HepG2 (cell line): Measurements from ENCODE around the gene RSPH9. TPM values are rescaled to one million over a fixed set of nuclear protein-coding genes. Genes with fewer than 3 reads are reported as not detected.

ENCODE experiments used
- ATAC-seq: fragments of 200-7000 bp; cut with Tn5 transposase; 3 replicates; pipeline ENCODE4 v1.9.1; 2020; ENCODE audit warnings: mild to moderate bottlenecking, moderate library complexity
- BruUV-seq: library from RNA; stranded (reverse); fragments of 400-500 nt; replicated peaks from 2 replicates; lab custom pipeline; 2021; lab: Mats Ljungman, UMichigan
- CTCF ChIA-PET: fragments of 300-600 bp; formaldehyde crosslinking; extraction: SDS; loops from one replicate; lab custom pipeline; 2021; ENCODE audit warnings: low total read pairs, inconsistent platforms, low intra/inter-chr PET ratio; lab: Yijun Ruan, JAX
- POLR2A ChIA-PET: fragments of 350-600 bp; sonication (Branson Sonifier 250); formaldehyde crosslinking; loops from one replicate; lab custom pipeline; 2020; ENCODE audit warnings: antibody characterized with exemption, inconsistent platforms; lab: Yijun Ruan, JAX
- DNase-seq: peaks from one replicate; pipeline ENCODE4 v3.0.0-alpha.2; 2015; ENCODE audit warnings: low spot score
- FAIRE-seq: peaks from 3 replicates; lab custom pipeline; 2011; peaks lifted over from hg19 to GRCh38; lab: Jason Lieb, UNC
- H2AFZ ChIP-seq: one replicate; pipeline ENCODE4 v1.6.1; 2011; ENCODE audit warnings: low read length, inconsistent platforms
- H3K27ac ChIP-seq: fragments of 300-600 bp; 3 replicates; pipeline ENCODE4 v1.8.0; 2011; ENCODE audit warnings: mixed run types, mild to moderate bottlenecking, mixed read lengths, low read length, inconsistent platforms; ENCODE audit not compliant: insufficient read depth; ENCODE audit errors: extremely low read length
- H3K27me3 ChIP-seq, 2 experiments: fragments of 200-600 bp in 1 of 2; 2 replicates in 1 of 2; 3 replicates in 1 of 2; pipeline versions ENCODE4 v1.6.0 to v1.8.0; 2011; ENCODE audit warnings: low read length in 2 of 2, mild to moderate bottlenecking in 2 of 2, moderate library complexity in 2 of 2, inconsistent platforms in 1 of 2; ENCODE audit not compliant: insufficient read depth in 2 of 2, control insufficient read depth in 1 of 2
- H3K36me3 ChIP-seq, 2 experiments: fragments of 200-600 bp in 1 of 2; replicated peaks in 1 of 2; 2 replicates in 1 of 2; 3 replicates in 1 of 2; pipeline versions ENCODE4 v1.5.1 to v1.8.0; 2011; ENCODE audit warnings: low read length in 2 of 2, inconsistent platforms in 1 of 2; ENCODE audit not compliant: insufficient read depth in 2 of 2, control insufficient read depth in 1 of 2
- H3K4me1 ChIP-seq: 2 replicates; pipeline ENCODE4 v1.5.1; 2012; ENCODE audit warnings: low read length, inconsistent platforms; ENCODE audit not compliant: insufficient read depth
- H3K4me2 ChIP-seq: 2 replicates; pipeline ENCODE4 v1.6.0; 2011; ENCODE audit warnings: low read depth, low read length, inconsistent platforms
- H3K4me3 ChIP-seq, 3 experiments: fragments of 200-600 bp in 1 of 3; sonication (generic), shearing (Covaris generic) in 1 of 3; replicated peaks in 1 of 3; 2 replicates each; pipeline ENCODE4 v1.5.1; 2011 to 2016; ENCODE audit warnings: low read length in 3 of 3, inconsistent platforms in 2 of 3, low read depth in 2 of 3, mild to moderate bottlenecking in 2 of 3, control low read depth in 1 of 3, mixed read lengths in 1 of 3; ENCODE audit not compliant: insufficient read depth in 1 of 3
- H3K79me2 ChIP-seq: one replicate; pipeline ENCODE4 v1.6.1; 2011; ENCODE audit warnings: low read length, inconsistent platforms; ENCODE audit not compliant: insufficient read depth
- H3K9ac ChIP-seq: 2 replicates; pipeline ENCODE4 v1.6.0; 2011; ENCODE audit warnings: mild to moderate bottlenecking, low read depth, low read length, inconsistent platforms; ENCODE audit not compliant: insufficient read depth
- H3K9me3 ChIP-seq: 2 replicates; pipeline ENCODE4 v1.5.1; 2012; ENCODE audit warnings: mild to moderate bottlenecking, low read length
- H4K20me1 ChIP-seq: 2 replicates; pipeline ENCODE4 v1.6.0; 2011; ENCODE audit warnings: inconsistent platforms, mild to moderate bottlenecking, low read length, moderate library complexity; ENCODE audit not compliant: insufficient read depth
- ASH2L ChIP-seq: fragments of 300-600, 200-600 bp; sonication (generic); IDR thresholded peaks from 2 replicates; pipeline ENCODE4 v1.7.0; 2017; ENCODE audit warnings: low read depth, mild to moderate bottlenecking, moderate library complexity, mixed read lengths, low read length; ENCODE audit not compliant: insufficient read length
- JDP2 ChIP-seq: sonication (generic); formaldehyde crosslinking; IDR thresholded peaks from 2 replicates; pipeline ENCODE4 v1.8.1; 2022; ENCODE audit warnings: missing genetic modification reagents, borderline replicate concordance
- NR0B2 ChIP-seq: sonication (generic); formaldehyde crosslinking; IDR thresholded peaks from 2 replicates; pipeline ENCODE4 v1.4.0; 2020; ENCODE audit warnings: mild to moderate bottlenecking, missing genetic modification reagents
- PHF21A ChIP-seq: sonication (generic); formaldehyde crosslinking; IDR thresholded peaks from 2 replicates; pipeline ENCODE4 v1.5.0; 2020; ENCODE audit warnings: mild to moderate bottlenecking, missing genetic modification reagents
- PREB ChIP-seq: sonication (generic); formaldehyde crosslinking; IDR thresholded peaks from 2 replicates; pipeline ENCODE4 v1.4.0; 2020; ENCODE audit warnings: missing genetic modification reagents
- SIX4 ChIP-seq: sonication (generic); formaldehyde crosslinking; IDR thresholded peaks from 2 replicates; pipeline ENCODE4 v1.4.0; 2020; ENCODE audit warnings: missing genetic modification reagents
- TMF1 ChIP-seq: sonication (generic); formaldehyde crosslinking; IDR thresholded peaks from 2 replicates; pipeline ENCODE4 v1.8.1; 2022; ENCODE audit warnings: low read depth, missing genetic modification reagents
- U2AF1 ChIP-seq: fragments of 200-400 bp; formaldehyde crosslinking; optimal IDR thresholded peaks from 2 replicates; pipeline ENCODE3; 2017; ENCODE audit warnings: mild to moderate bottlenecking, low read depth, low read length
- ZC3H4 ChIP-seq: sonication (generic); formaldehyde crosslinking; IDR thresholded peaks from 2 replicates; pipeline ENCODE4 v1.4.0; 2020; ENCODE audit warnings: missing genetic modification reagents, borderline replicate concordance
- ZMAT5 ChIP-seq: sonication (generic); formaldehyde crosslinking; IDR thresholded peaks from 2 replicates; pipeline ENCODE4 v1.5.0; 2020; ENCODE audit warnings: mild to moderate bottlenecking, low read depth, missing genetic modification reagents, borderline replicate concordance
- WGBS: methylation state at CpG from one replicate; pipeline ENCODE4 v1.1.6; 2017; ENCODE audit warnings: low lambda C conversion rate; 5-methylcytosine and 5-hydroxymethylcytosine counted together
- in situ Hi-C: cut with HindIII; loops from 2 replicates; pipeline ENCODE4 v1.10.0; 2017; ENCODE audit warnings: low pct_unique_long_range_greater_than_20kb; ENCODE audit not compliant: extremely low pct_ligation_motif_present
- intact Hi-C: fragments of 100-400 bp; cut with micrococcal nuclease; formaldehyde crosslinking; loops from one replicate; pipeline ENCODE4 v1.10.0; 2022; ENCODE audit not compliant: unreplicated experiment
- polyA plus RNA-seq, 8 experiments: library from polyadenylated mRNA; depleted of rRNA in 3 of 8; stranded (reverse) in 7 of 8; unstranded in 1 of 8; fragments of >200 nt; fragmentation: Illumina TruSeq in 4 of 8; extraction: Trizol in 4 of 8; gene quantifications; 2 replicates each; pipeline versions ENCODE4 v1.2.1 to v1.2.3, GENCODE V29; 2011 to 2016; ENCODE audit warnings: low read depth in 4 of 8, missing spikeins in 1 of 8, mixed read lengths in 1 of 8; ENCODE audit not compliant: insufficient read depth in 1 of 8
- total RNA-seq, 5 experiments: library from RNA; depleted of rRNA; stranded (reverse); fragments of >200 nt; fragmentation: Illumina TruSeq; extraction: Trizol; gene quantifications; 2 replicates each; pipeline ENCODE4 v1.2.3, GENCODE V29; 2016; ENCODE audit warnings: low read depth in 1 of 5
- TF ChIP-seq, protein P1 (sequence below): sonication (generic); formaldehyde crosslinking; IDR thresholded peaks from 2 replicates; pipeline ENCODE4 v1.4.0; 2020; ENCODE audit warnings: missing genetic modification reagents; ENCODE audit errors: not compliant biosample characterization
- TF ChIP-seq, protein P2 (sequence below): sonication (generic); formaldehyde crosslinking; IDR thresholded peaks from 2 replicates; pipeline ENCODE4 v1.4.0; 2020; ENCODE audit warnings: missing genetic modification reagents, mild to moderate bottlenecking, borderline replicate concordance

The RSPH9 gene
- total and polyA plus RNA-seq, 2 of the 13 experiments (the other 11 are each of a cell fraction or from before 2014, with no cell fraction given) = 0.04 TPM; not detected in 1

DNA sequence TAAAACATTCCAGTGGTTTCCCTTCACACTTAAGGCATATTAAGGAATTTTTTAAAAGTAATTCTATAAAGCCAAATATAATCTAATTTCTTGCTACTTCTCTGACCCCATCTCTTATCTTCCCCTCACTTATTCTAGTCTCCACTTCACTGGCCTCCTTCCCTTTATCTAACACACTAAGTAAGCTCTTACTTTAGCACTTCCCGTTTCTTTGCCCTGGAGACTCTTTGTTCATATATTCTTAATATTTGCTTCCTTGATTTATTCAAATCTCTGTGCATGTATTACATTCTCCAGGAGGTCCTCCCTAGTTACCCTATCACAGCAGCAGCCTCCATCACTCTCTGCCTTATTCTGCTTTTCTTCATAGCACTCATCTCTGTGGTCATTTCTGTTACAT, 36.0 kb upstream of the RSPH9 start:
- Histone ChIP-seq H3K9ac (no peak overlapping the region), H2AFZ (no peak overlapping the region), H3K4me1 (no peaks in the 10 kb centered on the region), H3K9me3 (no peaks in the 10 kb centered on the region), H3K4me2 (no peak overlapping the region), H3K27ac (no peak overlapping the region), H3K27me3 (no peaks in the 10 kb centered on the region), H3K4me3 (no peak overlapping the region), H3K36me3 (peaks cover 14 to 66% of the 10 kb centered on the region in 2 experiments), H3K79me2 (no peaks in the 10 kb centered on the region), H4K20me1 (no peaks in the 10 kb centered on the region)
- WGBS = 95% methylated on average over 1 of the region's 1 CpG
- DNase-seq (no peak), ATAC-seq (no peak), FAIRE-seq (no peak)
- POLR2A ChIA-PET = interaction anchor here (1.1 to 1.2 kb wide), 2 partner anchors 20 to 470 kb away, joined by 3 to 7 read pairs; partner anchors contain the start of gene GTPBP2
- intact Hi-C loops (loop anchor here (1.0 to 10.0 kb wide), 2 partner anchors 56 to 470 kb away; no protein-coding TSS in a partner anchor), in situ Hi-C loops (no loop called here)
- CTCF ChIA-PET = interaction anchor here (2.1 kb wide), 1 partner anchor 470 kb away, joined by 17 read pairs; no protein-coding TSS in a partner anchor
- no TSS peak for BruUV-seq
- TF ChIP-seq U2AF1 = no peak
- peak; percentile 8 for TF ChIP-seq ASH2L
- TF ChIP-seq PHF21A (CRISPR knock-in tag) = no peak
- no peak for TF ChIP-seq SIX4
- TF ChIP-seq, protein P1, sequence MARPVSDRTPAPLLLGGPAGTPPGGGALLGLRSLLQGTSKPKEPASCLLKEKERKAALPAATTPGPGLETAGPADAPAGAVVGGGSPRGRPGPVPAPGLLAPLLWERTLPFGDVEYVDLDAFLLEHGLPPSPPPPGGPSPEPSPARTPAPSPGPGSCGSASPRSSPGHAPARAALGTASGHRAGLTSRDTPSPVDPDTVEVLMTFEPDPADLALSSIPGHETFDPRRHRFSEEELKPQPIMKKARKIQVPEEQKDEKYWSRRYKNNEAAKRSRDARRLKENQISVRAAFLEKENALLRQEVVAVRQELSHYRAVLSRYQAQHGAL (CRISPR knock-in tag) = no peak
- TF ChIP-seq, all 625 proteins: peak for 1

DNA sequence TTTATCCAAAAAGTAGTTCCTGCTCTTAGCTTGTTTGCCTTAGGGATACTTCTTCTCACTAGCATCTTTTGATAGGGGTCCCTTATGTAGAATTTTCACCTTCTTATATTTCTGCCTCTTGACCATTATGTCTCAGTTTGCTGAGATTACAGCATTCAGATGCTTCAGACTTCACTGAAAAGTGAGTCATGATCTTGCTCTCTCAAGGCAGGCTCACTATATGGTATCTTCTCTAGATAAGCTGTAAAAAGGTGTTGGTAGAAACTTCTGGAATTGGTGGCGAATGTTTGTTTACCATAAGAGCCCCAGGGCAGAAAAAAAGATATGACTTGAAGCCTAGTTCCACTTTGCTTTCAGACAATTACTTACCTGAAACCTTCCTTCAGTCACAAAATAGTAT, 35.4 kb upstream of the RSPH9 start:
- BruUV-seq = no TSS peak
- POLR2A ChIA-PET = no interaction called here
- WGBS = 89% methylated on average over 1 of the region's 1 CpG
- Histone ChIP-seq H2AFZ (no peak overlapping the region), H3K27me3 (no peaks in the 10 kb centered on the region), H3K9me3 (no peaks in the 10 kb centered on the region), H3K4me3 (no peak overlapping the region), H3K4me1 (no peaks in the 10 kb centered on the region), H3K9ac (no peak overlapping the region), H3K36me3 (peaks cover 13 to 66% of the 10 kb centered on the region in 2 experiments), H4K20me1 (no peaks in the 10 kb centered on the region), H3K4me2 (no peak overlapping the region), H3K27ac (no peak overlapping the region), H3K79me2 (no peaks in the 10 kb centered on the region)
- no peak for ATAC-seq
- no peak for FAIRE-seq
- CTCF ChIA-PET = interaction anchor here (2.1 kb wide), 1 partner anchor 470 kb away, joined by 17 read pairs; no protein-coding TSS in a partner anchor
- intact Hi-C loops = loop anchor here (10.0 kb wide), 1 partner anchor 55 kb away; no protein-coding TSS in a partner anchor
- DNase-seq = no peak
- in situ Hi-C loops = no loop called here
- no peak for TF ChIP-seq TMF1 (CRISPR knock-in tag)
- TF ChIP-seq JDP2 = no peak
- TF ChIP-seq, protein P2, sequence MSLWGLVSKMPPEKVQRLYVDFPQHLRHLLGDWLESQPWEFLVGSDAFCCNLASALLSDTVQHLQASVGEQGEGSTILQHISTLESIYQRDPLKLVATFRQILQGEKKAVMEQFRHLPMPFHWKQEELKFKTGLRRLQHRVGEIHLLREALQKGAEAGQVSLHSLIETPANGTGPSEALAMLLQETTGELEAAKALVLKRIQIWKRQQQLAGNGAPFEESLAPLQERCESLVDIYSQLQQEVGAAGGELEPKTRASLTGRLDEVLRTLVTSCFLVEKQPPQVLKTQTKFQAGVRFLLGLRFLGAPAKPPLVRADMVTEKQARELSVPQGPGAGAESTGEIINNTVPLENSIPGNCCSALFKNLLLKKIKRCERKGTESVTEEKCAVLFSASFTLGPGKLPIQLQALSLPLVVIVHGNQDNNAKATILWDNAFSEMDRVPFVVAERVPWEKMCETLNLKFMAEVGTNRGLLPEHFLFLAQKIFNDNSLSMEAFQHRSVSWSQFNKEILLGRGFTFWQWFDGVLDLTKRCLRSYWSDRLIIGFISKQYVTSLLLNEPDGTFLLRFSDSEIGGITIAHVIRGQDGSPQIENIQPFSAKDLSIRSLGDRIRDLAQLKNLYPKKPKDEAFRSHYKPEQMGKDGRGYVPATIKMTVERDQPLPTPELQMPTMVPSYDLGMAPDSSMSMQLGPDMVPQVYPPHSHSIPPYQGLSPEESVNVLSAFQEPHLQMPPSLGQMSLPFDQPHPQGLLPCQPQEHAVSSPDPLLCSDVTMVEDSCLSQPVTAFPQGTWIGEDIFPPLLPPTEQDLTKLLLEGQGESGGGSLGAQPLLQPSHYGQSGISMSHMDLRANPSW (CRISPR knock-in tag) = no peak
- TF ChIP-seq ZC3H4 (CRISPR knock-in tag) = no peak
- no peak for TF ChIP-seq ZMAT5 (CRISPR knock-in tag)
- TF ChIP-seq PREB (CRISPR knock-in tag) = no peak
- no peak for TF ChIP-seq NR0B2 (CRISPR knock-in tag)
